Islet precursor cell (in vitro differentiated cells): ENCODE data around the gene NXPE4.

Experiments used
- DNase-seq: peaks from one replicate; pipeline ENCODE4 v3.0.0-alpha.2; 2018

NXPE4 gene

GRCh38 chr11:114559425-114560310 is 35.9 kb downstream of the NXPE4 start, which contains the start of gene NXPE1:
Gene NXPE1 (minus strand): TSS chr11:114559881. CDS start chr11:114551201, 8,680 bp downstream.
- no peak for DNase-seq

GRCh38 chr11:114556135-114556534 is 39.5 kb downstream of the NXPE4 start:
- no peak for DNase-seq

GRCh38 chr11:114553642-114554041 is 41.9 kb downstream of the NXPE4 start:
- DNase-seq, result no peak

GRCh38 chr11:114551060-114551459 is 44.5 kb downstream of the NXPE4 start:
- no peak for DNase-seq

GRCh38 chr11:114525682-114526081 is 69.9 kb downstream of the NXPE4 start:
- DNase-seq, result no peak

GRCh38 chr11:114524122-114524521 is 71.5 kb downstream of the NXPE4 start:
- DNase-seq, result no peak

- no peak for DNase-seq
Observed at GRCh38 chr11:114522818-114523217, 72.8 kb downstream of the NXPE4 start.
